NCI-H510A (cell line): ENCODE data around the gene NRDC.
A peak's percentile ranks its signal among the peaks of the same experiment; 100 is the strongest.
"Not testable (repeated sequence)": the region's sequence is repeated elsewhere in the genome, so short reads cannot be mapped to it uniquely, and the experiment has no call there.

Experiments
- DNase-seq: peaks from one replicate; lab custom pipeline; 2025; lab: John Stamatoyannopoulos, UW

NRDC gene

GRCh38 chr1:51878616-51879336 lies at the start of gene NRDC:
Gene NRDC, minus strand, starts transcription at chr1:51878727. Its CDS starts 112 bp downstream, at chr1:51878615.
- DNase-seq = peak; percentile 99

GRCh38 chr1:51927029-51927428 lies 48.5 kb upstream of the NRDC start:
- DNase-seq = no peak

- no peak for DNase-seq
Measured at GRCh38 chr1:51926171-51926812, 47.8 kb upstream of the NRDC start.

DNA sequence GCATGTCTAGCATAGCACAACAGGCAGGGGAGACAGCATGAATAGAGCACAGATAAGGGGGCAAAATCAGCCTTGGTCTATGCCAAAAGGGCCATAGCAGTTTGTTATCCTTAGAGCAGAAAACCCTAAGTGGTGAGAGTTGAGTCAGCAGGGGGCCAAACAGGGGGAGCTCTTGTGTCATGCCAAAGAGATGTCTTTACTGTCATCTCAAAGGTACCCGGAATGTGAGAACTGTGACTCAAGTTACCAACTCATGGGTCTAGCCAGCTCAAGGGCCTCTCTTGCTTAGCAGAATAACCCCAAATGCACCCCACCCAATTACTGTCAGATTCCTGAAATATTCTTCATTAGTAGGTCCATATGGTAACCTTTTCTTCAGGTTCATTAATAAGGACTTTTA lies 45.9 kb upstream of the NRDC start:
- no peak for DNase-seq

DNA sequence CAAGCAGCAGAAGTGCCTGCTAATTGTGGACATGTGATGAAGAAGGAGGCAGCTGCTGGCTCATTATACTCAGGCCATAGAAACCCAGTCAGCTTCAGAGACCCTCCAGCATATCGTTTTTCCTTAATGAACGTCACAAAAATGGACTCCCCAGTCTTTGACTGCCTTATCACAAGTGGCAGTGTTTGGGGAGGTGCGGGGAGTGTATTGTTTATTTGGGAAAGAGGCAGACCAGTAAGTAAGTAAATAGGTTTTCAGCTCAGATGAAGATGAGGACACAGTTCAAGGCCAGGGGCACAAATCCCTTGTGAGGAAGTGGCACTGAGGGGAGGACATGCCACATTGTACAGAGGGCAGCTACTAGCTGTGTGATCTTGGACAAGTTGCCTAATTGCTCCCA lies 43.5 kb upstream of the NRDC start:
- no peak for DNase-seq

DNA sequence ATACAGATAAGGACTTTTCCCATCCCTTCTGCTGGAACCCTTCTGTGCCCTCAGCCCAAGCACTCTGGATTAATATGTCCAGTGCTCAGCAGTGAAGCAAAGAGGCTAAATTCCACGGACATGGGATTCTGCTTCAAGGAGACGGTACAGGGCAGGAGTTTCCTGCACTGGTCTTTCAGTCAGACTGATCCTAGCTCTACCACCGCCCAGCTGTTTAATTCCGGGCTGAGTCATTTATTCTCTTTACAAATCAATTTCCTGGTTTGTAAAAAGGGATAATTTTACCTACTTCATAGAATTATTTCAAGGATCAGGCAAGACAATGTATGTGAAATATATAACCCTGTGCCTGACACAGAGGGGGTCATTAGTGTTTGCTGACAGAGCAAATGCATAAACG lies 41.6 kb upstream of the NRDC start:
- no peak for DNase-seq

DNA sequence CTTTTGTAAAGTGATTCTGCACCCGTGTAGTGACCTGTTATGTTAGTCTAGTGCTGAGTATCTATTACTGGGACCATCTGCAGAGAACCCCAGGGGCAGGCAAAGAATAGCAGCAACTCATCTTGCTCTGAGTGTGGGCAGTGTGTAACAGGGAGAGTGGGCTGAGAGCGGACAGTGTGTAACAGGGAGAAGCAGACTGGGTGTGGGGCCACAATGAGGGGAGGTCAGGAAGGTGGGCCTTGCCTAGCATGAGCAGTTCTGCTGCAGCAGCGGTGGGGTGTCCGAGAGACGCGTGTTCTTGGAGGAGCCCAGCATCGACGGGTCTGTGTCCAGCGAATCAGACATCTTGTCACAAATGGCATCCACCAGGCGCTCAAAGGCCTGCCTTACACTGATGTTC lies 41.2 kb upstream of the NRDC start:
- no peak for DNase-seq

- no peak for DNase-seq
Measured at GRCh38 chr1:51916587-51917405, 38.3 kb upstream of the NRDC start.

- no peak for DNase-seq
Measured at GRCh38 chr1:51915951-51916350, 37.4 kb upstream of the NRDC start.

DNA sequence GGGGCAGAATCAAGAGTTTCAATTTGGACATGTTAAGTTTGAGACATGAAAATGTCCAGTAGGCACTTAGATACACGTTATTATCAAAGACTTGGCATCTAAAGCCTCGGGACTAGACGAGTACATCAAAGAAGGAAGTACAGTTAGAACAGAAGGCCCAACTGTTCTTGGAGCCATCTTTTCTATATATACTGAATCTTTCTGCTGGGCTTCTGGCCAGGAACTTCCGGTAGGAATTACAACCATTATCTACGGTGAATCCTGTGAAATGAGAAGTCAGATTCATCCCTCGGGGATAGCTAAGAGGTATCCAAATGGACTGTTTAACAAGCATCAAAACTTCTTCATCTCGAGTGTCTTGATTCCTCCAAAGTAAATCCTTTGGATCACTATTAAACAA lies 34.4 kb upstream of the NRDC start:
- DNase-seq = no peak

GRCh38 chr1:51910221-51911000 lies 31.9 kb upstream of the NRDC start:
- DNase-seq = no peak

- DNase-seq = no peak
Measured at GRCh38 chr1:51908499-51908898, 30.0 kb upstream of the NRDC start.

DNA sequence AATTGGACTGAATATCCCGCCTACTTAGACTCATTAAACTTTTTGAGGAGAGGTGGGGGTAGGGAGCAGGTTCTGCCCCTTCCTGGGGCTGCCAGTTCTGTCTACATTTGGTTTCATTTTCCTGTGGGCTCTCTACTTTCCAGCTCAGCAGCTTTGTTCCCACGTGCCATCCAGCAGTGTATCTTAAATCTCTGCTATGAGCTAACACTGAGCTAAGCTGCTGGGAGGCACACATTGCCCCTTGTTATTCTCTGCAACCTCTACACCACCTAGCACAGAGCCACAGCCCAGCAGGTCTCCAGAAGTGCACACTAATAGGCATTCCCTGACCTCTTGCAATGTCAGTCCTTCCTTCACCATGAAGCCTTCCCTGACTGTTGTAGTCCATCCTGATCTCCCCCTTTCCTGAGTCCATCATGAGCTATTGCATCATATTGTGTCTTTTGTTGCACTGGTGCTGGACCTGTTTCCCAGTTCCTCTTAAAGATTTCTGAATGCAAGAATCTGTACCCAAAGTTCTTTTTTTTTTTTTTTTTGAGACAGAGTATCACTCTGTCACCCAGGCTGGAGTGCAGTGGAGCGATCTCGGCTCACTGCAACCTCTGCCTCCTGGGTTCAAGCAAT lies 28.7 kb upstream of the NRDC start:
- no peak for DNase-seq

GRCh38 chr1:51906306-51907078 lies 28.0 kb upstream of the NRDC start:
- DNase-seq = no peak

DNA sequence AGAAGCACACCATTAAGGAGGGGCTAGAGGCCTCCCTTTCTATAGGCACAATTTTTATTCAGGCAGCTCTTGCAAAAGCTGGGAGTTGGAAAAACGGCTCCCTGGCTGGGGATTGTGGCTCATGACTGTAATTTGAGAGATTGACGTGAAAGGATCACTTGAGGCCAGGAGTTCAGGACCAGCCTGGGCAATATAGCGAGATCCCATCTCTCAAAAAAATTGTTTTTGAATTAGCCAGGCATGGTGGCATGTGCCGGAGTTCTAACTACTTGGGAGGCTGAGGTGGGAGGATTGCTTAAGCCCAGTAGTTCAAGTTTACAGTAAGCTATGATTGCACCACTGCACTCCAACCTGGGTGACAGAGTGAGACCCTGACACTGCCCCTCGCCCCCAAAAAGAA lies 23.9 kb upstream of the NRDC start:
- DNase-seq = no peak

DNA sequence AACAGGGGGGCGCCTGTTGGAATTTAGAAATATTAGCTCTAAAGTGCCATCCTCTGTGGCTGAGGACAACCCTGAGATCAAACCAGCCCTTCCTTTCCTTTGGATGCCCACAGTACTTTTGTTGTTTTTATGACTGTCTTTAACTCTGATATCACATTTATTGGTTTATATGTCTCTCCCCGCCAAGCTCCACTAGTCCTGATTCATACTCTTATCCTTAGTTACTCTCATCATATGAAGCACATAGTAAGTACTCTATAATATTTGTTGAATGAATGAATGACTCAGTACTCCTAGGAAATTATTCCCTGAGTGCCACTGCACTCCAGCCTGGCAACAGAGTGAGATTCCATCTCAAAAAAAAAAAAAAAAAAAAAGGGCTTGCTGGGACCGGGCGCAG lies 22.6 kb upstream of the NRDC start:
- no peak for DNase-seq

- DNase-seq = no peak
Measured at GRCh38 chr1:51899022-51899421, 20.5 kb upstream of the NRDC start.

DNA sequence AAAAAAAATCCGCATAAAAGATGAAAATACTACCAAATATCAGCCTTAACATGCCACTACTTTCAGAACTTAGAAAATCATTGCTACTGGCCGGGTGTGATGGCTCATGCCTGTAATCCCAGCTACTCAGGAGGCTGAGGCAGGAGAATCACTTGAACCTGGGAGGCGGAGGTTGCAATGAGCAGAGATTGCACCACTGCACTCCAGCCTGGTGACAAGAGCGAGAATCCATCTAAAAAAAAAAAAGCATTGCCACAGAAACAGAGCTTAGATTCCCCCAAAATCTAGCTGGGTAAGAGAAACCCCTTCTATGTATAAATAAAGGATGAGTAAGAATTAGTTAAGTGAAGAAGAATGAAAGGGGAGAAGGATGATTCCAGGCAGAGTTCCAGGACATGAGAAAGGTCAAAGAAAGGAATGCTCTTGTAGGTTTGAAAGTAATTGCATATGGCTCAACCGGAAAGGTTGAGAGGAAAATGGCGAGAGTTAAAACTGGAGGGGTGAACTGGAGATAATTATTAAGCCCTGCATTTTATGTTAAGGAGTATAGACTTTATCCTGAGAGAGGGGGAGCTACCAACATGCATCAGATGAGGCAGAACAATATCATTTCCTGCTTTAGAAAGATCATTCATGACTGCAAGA lies 19.7 kb upstream of the NRDC start:
- no peak for DNase-seq

GRCh38 chr1:51897699-51898031 lies 19.1 kb upstream of the NRDC start:
- DNase-seq = no peak

- not testable (repeated sequence) for DNase-seq
Measured at GRCh38 chr1:51894748-51895147, 16.2 kb upstream of the NRDC start.

- DNase-seq = no peak
Measured at GRCh38 chr1:51878308-51878615, 265 bp downstream of the NRDC start.
